ENCODE results near the gene SPNS2.

SPNS2 gene

GRCh38 chr17:4492721-4493561, 5.7 kb upstream of the SPNS2 start:
- no peak overlapping the region for H3K9ac ChIP-seq (ENCODE audit: low read length in 2 of 2)
- H3K27ac ChIP-seq (ENCODE audit: low read length): no peak overlapping the region

GRCh38 chr17:4497101-4497824, 1.4 kb upstream of the SPNS2 start:
- H3K9me3 ChIP-seq (ENCODE audit: control insufficient read depth in 2 of 2, low read length in 2 of 2): no peaks in the 10 kb centered on the region
- H3K4me1 ChIP-seq (ENCODE audit: control insufficient read depth, insufficient read depth, low read length): peaks cover 16% of the 10 kb centered on the region
- H3K27ac ChIP-seq (ENCODE audit: low read length): no peak overlapping the region
- no peaks in the 10 kb centered on the region for H3K36me3 ChIP-seq (ENCODE audit: control insufficient read depth in 2 of 2, insufficient read depth in 2 of 2, low read length in 2 of 2)
- no peak overlapping the region for H3K9ac ChIP-seq (ENCODE audit: low read length in 2 of 2)
- no peak overlapping the region for H3K4me3 ChIP-seq (ENCODE audit: low read length in 2 of 2)
- H3K27me3 ChIP-seq (ENCODE audit: control insufficient read depth in 1 of 2, insufficient read depth in 2 of 2, low read length in 2 of 2): peaks cover 15 to 16% of the 10 kb centered on the region in 2 donors

More at GRCh38 chr17:4492721-4493561, 5.7 kb upstream of the SPNS2 start:
- Histone ChIP-seq H3K36me3 (ENCODE audit: control insufficient read depth in 2 of 2, insufficient read depth in 2 of 2, low read length in 2 of 2) (no peaks in the 10 kb centered on the region), H3K9me3 (ENCODE audit: control insufficient read depth in 2 of 2, low read length in 2 of 2) (no peaks in the 10 kb centered on the region), H3K4me1 (ENCODE audit: control insufficient read depth, insufficient read depth, low read length) (peaks cover 2% of the 10 kb centered on the region), H3K4me3 (ENCODE audit: low read length in 2 of 2) (no peak overlapping the region), H3K27me3 (ENCODE audit: control insufficient read depth in 1 of 2, insufficient read depth in 2 of 2, low read length in 2 of 2) (no peaks in the 10 kb centered on the region)

GRCh38 chr17:4499431-4500190, 930 bp downstream of the SPNS2 start:
- no peaks in the 10 kb centered on the region for H3K36me3 ChIP-seq (ENCODE audit: control insufficient read depth in 2 of 2, insufficient read depth in 2 of 2, low read length in 2 of 2)
- H3K9ac ChIP-seq (ENCODE audit: low read length in 2 of 2): no peak overlapping the region
- no peak overlapping the region for H3K27ac ChIP-seq (ENCODE audit: low read length)
- H3K9me3 ChIP-seq (ENCODE audit: control insufficient read depth in 2 of 2, low read length in 2 of 2): no peaks in the 10 kb centered on the region
- peak overlapping the region; percentile 53 to 66 for H3K4me3 ChIP-seq (ENCODE audit: low read length in 2 of 2)
- peaks cover 19% of the 10 kb centered on the region for H3K4me1 ChIP-seq (ENCODE audit: control insufficient read depth, insufficient read depth, low read length)
- peaks cover 31 to 34% of the 10 kb centered on the region in 2 donors for H3K27me3 ChIP-seq (ENCODE audit: control insufficient read depth in 1 of 2, insufficient read depth in 2 of 2, low read length in 2 of 2)

- Histone ChIP-seq H3K36me3 (ENCODE audit: control insufficient read depth in 2 of 2, insufficient read depth in 2 of 2, low read length in 2 of 2) (no peaks in the 10 kb centered on the region), H3K27ac (ENCODE audit: low read length) (no peak overlapping the region), H3K9ac (ENCODE audit: low read length in 2 of 2) (no peak overlapping the region), H3K9me3 (ENCODE audit: control insufficient read depth in 2 of 2, low read length in 2 of 2) (no peaks in the 10 kb centered on the region), H3K27me3 (ENCODE audit: control insufficient read depth in 1 of 2, insufficient read depth in 2 of 2, low read length in 2 of 2) (peaks cover 31 to 36% of the 10 kb centered on the region in 2 donors), H3K4me3 (ENCODE audit: low read length in 2 of 2) (peak overlapping the region in 1 of 2 donors; percentile 66), H3K4me1 (ENCODE audit: control insufficient read depth, insufficient read depth, low read length) (peaks cover 20% of the 10 kb centered on the region)
Observed at GRCh38 chr17:4500191-4500571, 1.5 kb downstream of the SPNS2 start.

- no peaks in the 10 kb centered on the region for H3K9me3 ChIP-seq (ENCODE audit: control insufficient read depth in 2 of 2, low read length in 2 of 2)
- no peak overlapping the region for H3K27ac ChIP-seq (ENCODE audit: low read length)
- no peaks in the 10 kb centered on the region for H3K36me3 ChIP-seq (ENCODE audit: control insufficient read depth in 2 of 2, insufficient read depth in 2 of 2, low read length in 2 of 2)
- H3K4me3 ChIP-seq (ENCODE audit: low read length in 2 of 2): no peak overlapping the region
- H3K27me3 ChIP-seq (ENCODE audit: control insufficient read depth in 1 of 2, insufficient read depth in 2 of 2, low read length in 2 of 2): peaks cover 31 to 42% of the 10 kb centered on the region in 2 donors
- peaks cover 29% of the 10 kb centered on the region for H3K4me1 ChIP-seq (ENCODE audit: control insufficient read depth, insufficient read depth, low read length)
- no peak overlapping the region for H3K9ac ChIP-seq (ENCODE audit: low read length in 2 of 2)
Observed at GRCh38 chr17:4501295-4501949, 2.7 kb downstream of the SPNS2 start.

- H3K4me3 ChIP-seq (ENCODE audit: low read length in 2 of 2): no peak overlapping the region
- H3K36me3 ChIP-seq (ENCODE audit: control insufficient read depth in 2 of 2, insufficient read depth in 2 of 2, low read length in 2 of 2): no peaks in the 10 kb centered on the region
- no peaks in the 10 kb centered on the region for H3K9me3 ChIP-seq (ENCODE audit: control insufficient read depth in 2 of 2, low read length in 2 of 2)
- no peak overlapping the region for H3K9ac ChIP-seq (ENCODE audit: low read length in 2 of 2)
- no peak overlapping the region for H3K27ac ChIP-seq (ENCODE audit: low read length)
- peaks cover 31 to 43% of the 10 kb centered on the region in 2 donors for H3K27me3 ChIP-seq (ENCODE audit: control insufficient read depth in 1 of 2, insufficient read depth in 2 of 2, low read length in 2 of 2)
- peaks cover 29% of the 10 kb centered on the region for H3K4me1 ChIP-seq (ENCODE audit: control insufficient read depth, insufficient read depth, low read length)
Observed at GRCh38 chr17:4502466-4503154, 3.9 kb downstream of the SPNS2 start.

GRCh38 chr17:4503283-4504025, 4.8 kb downstream of the SPNS2 start:
- no peak overlapping the region for H3K4me3 ChIP-seq (ENCODE audit: low read length in 2 of 2)
- H3K27ac ChIP-seq (ENCODE audit: low read length): no peak overlapping the region
- no peak overlapping the region for H3K9ac ChIP-seq (ENCODE audit: low read length in 2 of 2)
- no peaks in the 10 kb centered on the region for H3K36me3 ChIP-seq (ENCODE audit: control insufficient read depth in 2 of 2, insufficient read depth in 2 of 2, low read length in 2 of 2)
- peaks cover 28% of the 10 kb centered on the region for H3K4me1 ChIP-seq (ENCODE audit: control insufficient read depth, insufficient read depth, low read length)
- H3K9me3 ChIP-seq (ENCODE audit: control insufficient read depth in 2 of 2, low read length in 2 of 2): no peaks in the 10 kb centered on the region
- peaks cover 31 to 45% of the 10 kb centered on the region in 2 donors for H3K27me3 ChIP-seq (ENCODE audit: control insufficient read depth in 1 of 2, insufficient read depth in 2 of 2, low read length in 2 of 2)

GRCh38 chr17:4504188-4504587, 5.5 kb downstream of the SPNS2 start:
- Histone ChIP-seq H3K36me3 (ENCODE audit: control insufficient read depth in 2 of 2, insufficient read depth in 2 of 2, low read length in 2 of 2) (no peaks in the 10 kb centered on the region), H3K9ac (ENCODE audit: low read length in 2 of 2) (no peak overlapping the region), H3K4me3 (ENCODE audit: low read length in 2 of 2) (no peak overlapping the region), H3K9me3 (ENCODE audit: control insufficient read depth in 2 of 2, low read length in 2 of 2) (no peaks in the 10 kb centered on the region), H3K27ac (ENCODE audit: low read length) (no peak overlapping the region), H3K27me3 (ENCODE audit: control insufficient read depth in 1 of 2, insufficient read depth in 2 of 2, low read length in 2 of 2) (peaks cover 31 to 45% of the 10 kb centered on the region in 2 donors), H3K4me1 (ENCODE audit: control insufficient read depth, insufficient read depth, low read length) (peaks cover 27% of the 10 kb centered on the region)

- peaks cover 31 to 42% of the 10 kb centered on the region in 2 donors for H3K27me3 ChIP-seq (ENCODE audit: control insufficient read depth in 1 of 2, insufficient read depth in 2 of 2, low read length in 2 of 2)
- H3K9me3 ChIP-seq (ENCODE audit: control insufficient read depth in 2 of 2, low read length in 2 of 2): no peaks in the 10 kb centered on the region
- H3K4me3 ChIP-seq (ENCODE audit: low read length in 2 of 2): no peak overlapping the region
- no peak overlapping the region for H3K9ac ChIP-seq (ENCODE audit: low read length in 2 of 2)
- no peak overlapping the region for H3K27ac ChIP-seq (ENCODE audit: low read length)
- peaks cover 20% of the 10 kb centered on the region for H3K4me1 ChIP-seq (ENCODE audit: control insufficient read depth, insufficient read depth, low read length)
- H3K36me3 ChIP-seq (ENCODE audit: control insufficient read depth in 2 of 2, insufficient read depth in 2 of 2, low read length in 2 of 2): no peaks in the 10 kb centered on the region
Observed at GRCh38 chr17:4505187-4505586, 6.5 kb downstream of the SPNS2 start.
